GM21381 (cell line): ENCODE data around the gene SPAG16.
A peak's percentile ranks its signal among the peaks of the same experiment; 100 is the strongest.
"Not testable (repeated sequence)": the region's sequence is repeated elsewhere in the genome, so short reads cannot be mapped to it uniquely, and the experiment has no call there.

Source experiments
- ATAC-seq: cut with Tn5 transposase; IDR thresholded peaks from one replicate; pipeline ENCODE4 v1.9.1; 2021; ENCODE audit warnings: mild to moderate bottlenecking, moderate library complexity; ENCODE audit not compliant: unreplicated experiment

The SPAG16 gene

DNA sequence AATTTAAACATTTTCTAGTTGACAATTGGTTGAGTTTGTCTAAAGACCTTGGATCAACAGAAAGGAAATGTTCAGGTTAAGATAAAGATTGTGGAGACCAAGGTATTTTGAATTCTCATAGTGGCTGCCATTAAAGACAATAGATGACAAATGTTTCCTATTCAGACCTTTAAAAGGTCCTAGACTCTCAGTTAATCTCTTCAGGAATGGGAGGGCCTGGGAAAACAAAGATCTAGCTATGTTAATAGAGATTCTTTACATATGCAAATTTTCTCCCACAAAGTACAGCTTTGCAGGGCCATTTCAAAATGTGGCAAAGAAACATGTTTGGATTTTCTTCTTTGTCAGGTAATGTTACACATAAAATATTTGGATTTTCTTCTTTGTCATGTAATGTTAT is 403.9 kb downstream of the SPAG16 start:
- no peak for ATAC-seq

DNA sequence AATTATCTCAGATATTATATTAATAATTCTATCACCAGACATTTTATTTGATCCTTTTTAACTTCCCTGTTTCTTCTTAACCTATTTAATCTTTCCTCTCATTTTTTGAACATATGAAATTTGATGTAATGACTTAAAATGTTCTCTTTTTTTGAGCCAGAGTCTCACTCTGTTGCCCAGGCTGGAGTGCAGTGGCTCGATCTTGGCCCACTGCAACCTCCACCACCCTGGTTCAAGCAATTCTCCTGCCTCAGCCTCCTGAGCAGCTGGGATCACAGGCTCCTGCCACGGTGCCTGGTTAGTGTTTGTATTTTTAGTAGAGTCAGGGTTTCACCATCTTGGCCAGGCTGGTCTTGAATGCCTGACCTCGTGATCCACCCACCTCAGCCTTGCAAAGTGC is 404.6 kb downstream of the SPAG16 start:
- not testable (repeated sequence) for ATAC-seq

DNA sequence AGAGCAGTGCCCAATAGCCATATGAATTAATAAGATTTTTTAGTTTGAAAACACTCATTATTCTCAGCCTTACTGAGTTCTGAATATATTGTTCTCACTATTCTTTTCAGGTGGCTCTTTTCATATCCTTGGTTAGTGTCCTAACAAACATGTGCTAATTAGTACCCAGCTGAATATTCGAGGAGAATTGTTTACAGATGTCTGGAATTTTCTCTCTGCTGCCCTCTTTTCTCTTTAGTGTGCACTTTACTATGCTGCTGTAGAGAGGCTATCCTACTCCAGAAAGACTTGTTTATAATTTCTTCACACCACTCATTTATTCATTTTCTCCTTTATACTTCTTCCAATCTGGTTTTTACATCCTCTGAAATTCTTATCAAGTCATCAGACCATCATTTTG is 405.3 kb downstream of the SPAG16 start:
- ATAC-seq = no peak

DNA sequence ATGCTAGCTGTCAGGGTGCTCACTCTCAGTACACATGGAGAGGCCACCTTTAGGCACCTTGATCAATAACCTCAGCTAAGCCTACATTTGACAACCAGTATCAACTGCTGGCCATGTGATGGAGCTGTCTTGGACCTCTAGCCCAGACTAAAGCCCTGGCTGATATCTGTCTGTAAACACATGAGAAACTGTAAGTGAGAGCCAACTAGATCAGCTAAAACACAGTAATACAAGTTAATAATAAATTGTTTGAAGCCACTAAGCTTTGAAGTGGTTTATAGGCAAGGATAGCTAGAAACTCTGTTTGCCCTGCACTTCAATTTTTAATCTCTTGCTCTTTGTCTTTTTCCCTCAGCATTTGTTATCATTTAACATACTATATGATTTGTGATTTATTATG is 407.1 kb downstream of the SPAG16 start:
- no peak for ATAC-seq

DNA sequence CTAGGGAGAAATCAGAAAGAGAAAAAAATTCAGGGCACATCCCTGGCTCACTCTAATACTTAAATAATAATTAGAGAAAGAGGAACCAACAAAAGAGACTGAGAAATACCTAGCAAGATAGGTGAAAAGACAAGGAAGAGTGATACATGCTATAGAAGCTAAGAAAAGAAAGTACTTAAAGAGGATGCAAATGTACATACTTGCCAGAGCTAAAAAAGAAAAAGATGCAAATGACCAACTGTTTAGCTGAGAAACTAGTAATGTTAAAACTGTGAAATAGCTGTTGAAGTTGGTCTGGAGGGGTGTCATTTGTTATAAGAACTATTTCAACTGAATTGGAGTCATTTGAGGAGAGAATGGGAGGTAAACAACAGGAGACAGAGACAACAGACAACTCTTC is 412.2 kb downstream of the SPAG16 start:
- no peak for ATAC-seq

DNA sequence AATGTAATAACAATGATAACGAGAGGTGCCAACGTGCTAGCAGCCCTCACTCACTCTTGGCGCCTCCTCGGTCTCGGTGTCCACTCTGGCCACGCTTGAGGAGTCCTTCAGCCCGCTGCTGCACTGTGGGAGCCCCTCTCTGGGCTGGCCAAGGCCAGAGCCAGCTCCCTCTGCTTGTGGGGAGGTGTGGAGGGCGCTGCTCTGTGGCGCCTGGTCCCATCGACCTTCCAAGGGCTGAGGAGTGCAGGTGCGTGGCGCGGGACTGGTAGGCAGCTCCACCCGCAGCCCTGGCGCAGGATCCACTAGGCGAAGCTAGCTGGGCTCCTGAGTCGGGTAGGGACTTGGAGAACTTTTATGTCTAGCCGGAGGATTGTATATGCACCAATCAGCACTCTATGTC is 417.1 kb downstream of the SPAG16 start:
- ATAC-seq = not testable (repeated sequence)

DNA sequence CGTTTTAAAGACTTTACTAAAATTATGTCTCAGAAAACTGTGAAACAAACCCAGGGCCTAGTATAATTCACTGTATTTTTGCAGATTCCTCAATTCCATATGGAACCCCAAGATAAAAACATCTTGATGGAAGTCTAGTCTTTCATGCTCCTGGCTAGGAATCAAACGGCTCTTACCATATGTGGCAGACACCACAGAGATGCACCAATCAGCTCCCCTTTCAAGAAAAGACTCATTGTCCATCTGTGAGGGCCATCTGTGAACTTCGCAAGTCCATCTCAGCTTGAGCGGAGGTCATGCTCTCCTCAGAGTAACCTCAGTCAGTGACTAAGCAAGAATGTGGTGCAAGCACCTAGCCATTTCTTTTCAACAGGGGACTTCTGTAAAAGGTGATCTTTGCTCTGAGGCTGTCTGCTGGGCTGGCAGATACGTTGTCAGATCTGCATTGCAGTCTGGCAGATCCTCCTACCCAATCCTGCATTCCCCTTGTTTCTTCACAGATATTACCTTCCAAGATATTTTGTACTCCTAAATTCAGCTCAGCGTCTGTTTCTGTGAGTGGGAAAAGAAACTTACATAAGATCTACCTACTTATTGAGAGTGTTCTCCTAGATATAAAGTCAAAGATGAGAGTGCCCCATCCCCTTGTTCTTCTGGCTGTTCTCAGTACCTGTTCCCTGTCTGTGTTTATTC is 419.3 kb downstream of the SPAG16 start:
- no peak for ATAC-seq

DNA sequence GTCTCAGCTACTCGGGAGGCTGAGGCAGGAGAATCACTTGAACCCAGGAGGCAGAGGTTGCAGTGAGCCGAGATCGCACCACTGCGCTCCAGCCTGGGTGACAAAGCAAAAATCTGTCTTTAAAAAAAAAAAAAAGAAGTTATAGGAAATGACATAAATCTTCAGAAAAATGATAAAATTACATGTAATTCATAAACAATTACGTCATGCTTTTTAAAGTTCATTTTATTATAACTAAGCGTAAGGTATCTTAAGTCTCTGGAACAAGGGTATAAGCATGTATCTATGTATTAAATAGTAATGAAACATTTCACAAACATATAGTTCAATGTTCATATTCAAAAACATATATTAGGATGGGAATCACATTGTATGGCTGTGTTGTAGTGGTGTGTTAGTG is 425.9 kb downstream of the SPAG16 start:
- no peak for ATAC-seq

DNA sequence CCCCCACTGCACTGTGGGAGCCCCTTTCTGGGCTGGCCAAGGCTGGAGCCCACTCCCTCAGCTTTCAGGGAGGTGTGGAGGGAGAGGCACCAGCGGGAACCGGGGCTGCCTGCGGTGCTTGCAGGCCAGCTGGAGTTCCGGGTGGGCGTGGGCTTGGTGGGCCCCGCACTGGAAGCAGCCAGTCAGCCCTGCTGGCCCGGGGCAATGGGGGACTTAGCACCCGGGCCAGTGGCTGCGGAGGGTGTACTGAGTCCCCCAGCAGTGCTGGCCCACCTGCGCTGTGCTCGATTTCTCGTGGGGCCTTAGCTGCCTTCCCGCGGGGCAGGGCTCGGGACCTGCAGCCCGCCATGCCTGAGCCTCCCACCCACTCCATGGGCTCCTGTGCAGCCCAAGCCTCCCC is 434.1 kb downstream of the SPAG16 start:
- ATAC-seq = not testable (repeated sequence)

DNA sequence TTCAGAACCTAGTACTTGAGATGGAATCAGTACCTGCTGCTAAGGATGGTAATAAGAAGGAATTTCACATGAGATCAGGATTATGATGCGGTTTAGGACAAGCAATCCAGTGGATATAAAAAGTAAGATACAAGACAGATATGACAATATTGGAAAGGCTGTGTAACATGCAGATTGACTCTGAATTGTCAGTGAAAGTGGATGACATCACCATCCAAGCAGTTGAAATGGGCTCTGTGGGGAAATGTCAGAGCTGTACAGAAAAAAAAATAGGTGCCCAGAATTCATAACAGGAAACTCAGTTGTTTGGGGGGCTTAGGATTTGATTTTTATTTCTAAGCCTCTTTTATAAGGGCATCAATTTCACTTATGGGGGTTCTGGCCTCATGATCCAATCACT is 438.3 kb downstream of the SPAG16 start:
- no peak for ATAC-seq

DNA sequence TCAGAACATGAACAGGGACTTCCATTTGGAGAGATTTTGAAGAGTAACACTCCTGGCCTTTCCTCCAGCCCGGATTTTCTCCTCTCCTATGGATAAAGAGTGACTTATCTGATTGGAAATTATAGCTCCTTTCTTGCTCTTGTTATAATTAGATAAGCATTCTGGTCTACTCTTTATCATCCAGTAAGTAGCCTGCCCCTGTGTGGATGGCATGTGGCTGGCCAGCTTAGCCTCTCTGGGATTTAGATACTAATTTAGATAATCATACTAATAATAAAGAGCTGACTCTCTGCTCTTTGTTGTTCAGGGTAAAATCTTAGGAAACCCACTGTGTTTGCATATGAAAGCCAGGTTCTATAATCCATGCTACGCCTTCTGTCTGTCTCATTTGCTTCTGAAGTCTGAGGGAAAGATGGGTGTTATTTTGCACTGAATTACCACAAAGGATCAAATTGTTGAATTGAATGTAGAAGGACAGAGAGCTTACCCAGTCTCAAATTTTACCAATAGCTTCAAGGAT is 438.8 kb downstream of the SPAG16 start:
- no peak for ATAC-seq

DNA sequence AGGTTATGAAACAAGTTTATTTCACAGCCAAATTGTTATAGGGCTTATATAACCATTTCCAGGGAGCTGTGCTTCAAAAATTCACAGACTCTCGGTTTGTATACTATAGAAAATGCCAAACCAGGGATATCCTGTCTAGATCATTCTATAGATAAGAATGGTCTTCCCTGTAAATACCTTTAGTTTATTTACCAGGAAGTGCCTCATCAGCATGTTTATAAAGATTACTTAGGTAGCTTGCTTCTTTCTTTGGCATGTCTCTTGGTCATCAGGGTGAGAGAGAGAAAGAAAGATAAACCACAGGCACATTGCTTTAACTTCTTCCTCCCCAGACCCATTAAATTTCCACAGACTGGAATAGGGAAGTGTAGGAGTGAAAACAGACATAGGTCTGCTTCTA is 439.4 kb downstream of the SPAG16 start:
- no peak for ATAC-seq

DNA sequence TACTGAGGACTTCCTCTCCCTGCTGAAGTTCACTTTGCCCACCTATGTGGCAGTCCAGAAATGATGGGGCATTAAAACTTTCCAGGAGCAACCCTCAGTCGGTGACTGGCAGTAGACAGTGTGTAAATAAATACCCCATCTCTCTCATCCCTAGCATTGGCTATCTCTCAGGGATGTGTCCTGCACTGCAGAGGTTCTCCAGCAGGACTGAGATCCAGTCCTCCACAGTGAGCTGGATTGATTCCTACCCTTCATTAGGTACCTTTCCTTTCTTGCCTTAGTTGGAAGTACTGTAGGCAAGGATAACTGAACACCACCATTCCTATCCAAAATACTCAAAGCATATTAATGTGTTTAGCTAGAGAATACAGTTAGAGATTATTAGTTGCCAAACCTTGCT is 441.8 kb downstream of the SPAG16 start:
- ATAC-seq = no peak

DNA sequence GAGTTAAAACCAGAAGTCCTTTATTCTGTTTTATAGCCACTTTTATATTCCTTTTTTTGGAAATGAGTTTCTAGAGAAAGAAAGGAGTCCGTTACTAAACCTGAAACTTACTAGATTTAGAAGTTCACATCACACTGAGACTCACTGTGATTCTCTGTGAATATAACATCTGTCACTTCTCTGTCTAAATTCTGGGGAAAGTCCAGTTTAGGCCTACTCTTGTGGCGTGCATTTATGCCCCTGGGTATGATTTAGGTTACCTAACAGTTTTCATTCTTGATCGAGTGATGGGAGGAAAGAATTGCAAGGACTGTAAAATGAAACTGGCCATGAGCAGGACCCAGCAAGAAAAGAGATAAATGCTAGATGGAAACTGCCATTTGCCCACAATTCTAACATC is 449.6 kb downstream of the SPAG16 start:
- ATAC-seq = peak; percentile 85

DNA sequence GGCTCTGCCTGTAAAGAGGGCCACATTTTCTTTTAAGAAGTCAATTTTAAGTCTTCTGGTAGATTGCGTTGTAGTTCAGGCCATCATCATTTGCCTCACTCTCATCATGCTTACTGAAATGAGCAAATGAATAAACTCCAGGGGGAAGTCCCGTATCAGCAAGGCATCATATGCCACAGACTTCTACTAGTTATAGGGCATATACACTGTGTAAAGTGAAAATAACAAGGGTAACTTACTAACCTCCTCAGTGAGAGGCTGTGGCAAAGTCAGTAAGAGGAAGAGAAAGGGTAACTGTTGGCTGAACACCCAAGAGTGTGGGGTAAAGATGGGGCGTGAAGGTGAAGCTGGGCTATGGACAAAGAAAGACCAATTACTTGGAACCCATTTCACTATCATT is 456.2 kb downstream of the SPAG16 start:
- peak; percentile 65 for ATAC-seq

DNA sequence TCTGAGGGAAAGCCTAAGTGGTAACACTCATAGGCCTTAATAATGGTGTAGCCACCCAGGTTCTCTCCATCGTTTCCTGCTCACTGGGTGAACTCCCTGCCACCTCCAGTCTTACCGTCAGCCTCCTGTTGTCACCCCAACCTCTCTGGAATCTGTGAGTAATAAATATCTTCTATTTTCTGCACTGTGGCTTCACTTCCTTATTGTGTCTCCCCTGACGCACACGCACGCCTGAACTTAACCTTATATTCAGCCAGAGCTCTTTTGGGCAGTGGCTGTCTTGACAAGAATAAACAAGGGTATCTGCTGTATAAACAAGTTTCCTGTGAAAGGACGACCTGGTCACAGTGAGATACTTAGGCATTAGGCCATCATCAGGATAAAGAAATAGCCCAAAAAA is 467.2 kb downstream of the SPAG16 start:
- ATAC-seq = no peak

DNA sequence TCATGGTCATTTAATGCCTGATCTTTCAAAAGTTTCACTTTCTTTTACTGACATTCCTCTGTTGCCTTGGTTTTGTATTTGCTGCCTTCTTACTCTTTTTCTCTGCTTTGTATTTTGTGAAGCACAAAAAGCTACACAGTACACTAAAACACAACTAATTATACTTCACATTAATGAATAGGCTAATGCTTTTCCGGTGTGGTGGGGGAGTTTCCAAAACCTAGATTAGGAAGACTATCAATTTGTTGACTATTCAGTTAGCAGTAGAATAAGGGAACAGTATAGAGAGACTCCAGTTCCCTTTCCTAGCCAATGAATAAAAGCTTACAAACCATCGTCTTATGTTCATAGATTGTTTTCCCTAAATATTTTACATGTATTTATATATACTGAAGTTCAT is 468.3 kb downstream of the SPAG16 start:
- ATAC-seq = no peak

DNA sequence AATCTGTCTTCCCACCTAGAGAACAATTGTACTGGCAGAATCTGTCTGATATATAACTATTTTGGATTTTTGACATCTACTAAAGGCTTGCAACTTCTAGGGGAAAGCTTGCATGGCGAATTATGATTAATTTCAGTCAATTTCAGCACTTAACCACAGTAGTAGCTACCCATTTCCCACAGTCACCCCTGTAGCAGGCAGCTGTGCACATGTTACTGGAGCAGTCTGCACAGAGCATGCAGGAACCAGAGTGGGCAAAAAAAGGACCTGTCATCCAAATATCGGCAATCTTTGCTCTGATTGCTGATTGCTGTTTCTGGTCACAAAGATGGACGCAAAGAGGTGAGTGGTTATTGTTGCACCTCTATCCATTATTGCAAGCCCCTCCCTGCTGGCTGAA is 473.3 kb downstream of the SPAG16 start:
- no peak for ATAC-seq

DNA sequence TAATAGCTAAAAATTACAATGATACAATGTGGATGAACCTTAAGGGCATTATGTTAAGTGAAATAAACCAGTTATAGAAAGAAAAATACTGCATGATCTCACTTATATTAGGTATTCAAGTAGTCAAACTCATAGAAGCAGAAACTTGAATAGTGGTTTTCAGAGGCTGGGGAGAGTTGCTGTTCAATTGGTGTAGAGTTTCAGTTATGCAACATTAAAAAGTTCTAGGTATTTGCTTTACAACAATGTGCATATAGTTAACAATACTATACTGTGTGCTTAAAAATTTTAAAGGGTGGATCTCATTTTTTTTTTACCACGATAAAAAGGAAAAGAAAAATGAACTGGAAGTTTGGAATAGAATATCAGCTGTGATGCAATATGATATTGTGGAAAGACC is 479.1 kb downstream of the SPAG16 start:
- ATAC-seq = no peak

DNA sequence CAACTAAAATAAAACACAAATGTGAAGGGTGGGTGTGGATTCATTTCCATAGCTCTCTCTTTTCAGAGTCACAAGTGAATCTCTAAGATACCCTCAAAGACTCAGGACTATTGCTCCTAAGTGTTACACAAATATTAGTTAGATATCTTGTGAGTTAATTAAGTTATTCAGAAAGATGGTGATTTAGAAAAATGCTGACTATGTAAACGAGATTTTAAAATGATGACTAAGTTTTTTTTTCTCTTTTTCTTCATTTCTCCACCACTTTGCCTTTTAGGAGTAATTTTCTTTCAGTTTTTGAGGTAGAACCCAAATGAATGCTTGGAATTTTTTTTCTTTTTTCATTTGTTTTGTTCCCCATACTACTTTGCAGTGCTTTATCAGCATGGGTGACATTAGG is 479.7 kb downstream of the SPAG16 start:
- no peak for ATAC-seq

DNA sequence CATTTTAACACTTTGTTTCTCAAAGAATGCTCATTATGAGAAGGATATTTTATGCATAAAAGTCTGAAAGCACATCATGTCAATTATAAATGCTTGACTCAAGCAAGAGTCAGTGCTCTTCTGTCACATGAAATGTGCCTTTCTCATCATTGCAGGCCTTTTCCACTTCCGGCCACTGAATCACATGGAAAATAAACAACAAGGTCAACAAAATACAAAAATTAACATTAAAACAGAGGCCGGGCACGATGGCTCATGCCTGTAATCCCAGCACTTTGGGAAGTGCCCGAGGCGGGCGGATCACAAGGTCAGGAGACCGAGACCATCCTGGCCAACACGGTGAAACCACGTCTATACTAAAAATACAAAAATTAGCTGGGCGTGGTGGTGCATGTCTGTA is 480.6 kb downstream of the SPAG16 start:
- no peak for ATAC-seq

DNA sequence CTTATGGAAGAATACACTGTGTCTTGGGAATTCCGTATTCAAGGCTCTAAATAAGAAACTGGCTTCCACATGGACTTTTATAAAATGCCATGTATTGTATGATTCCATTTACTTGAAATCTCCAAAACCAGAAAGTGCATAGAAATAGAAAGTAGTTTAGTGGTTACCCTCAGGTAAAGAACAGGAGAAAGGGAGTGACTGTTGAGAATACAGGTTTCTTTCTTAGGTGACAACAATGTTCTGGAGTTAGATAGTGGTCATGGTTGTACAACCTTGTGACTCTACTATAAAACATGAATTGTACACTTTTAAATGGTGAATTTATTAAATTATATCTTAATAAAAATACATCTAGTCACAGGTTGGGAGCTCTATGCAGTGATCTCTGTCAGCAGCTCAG is 481.8 kb downstream of the SPAG16 start:
- ATAC-seq = peak; percentile 41

DNA sequence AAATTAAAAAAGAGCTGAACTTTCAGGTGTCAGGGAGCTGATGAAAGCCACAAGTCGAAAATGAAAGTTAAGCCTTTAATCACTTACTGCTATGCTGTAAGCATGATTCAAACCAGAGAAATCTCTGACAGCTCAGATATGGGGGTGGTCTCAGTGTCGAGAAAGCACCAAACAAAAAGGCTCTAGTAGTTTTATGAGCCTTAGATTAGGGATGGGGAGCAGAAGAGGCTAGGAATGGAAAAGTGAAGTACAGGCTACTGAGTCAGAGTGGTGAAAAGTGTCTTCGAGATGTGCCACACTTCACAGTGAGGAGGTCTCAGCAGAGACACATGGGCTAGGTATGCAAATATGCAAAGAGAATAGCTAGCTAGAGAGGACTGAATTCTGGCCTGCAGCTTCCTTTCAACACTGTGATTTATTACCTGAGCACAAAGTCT is 482.2 kb downstream of the SPAG16 start:
- peak; percentile 96 for ATAC-seq
